Measurements from ENCODE around the gene ADAMTS10. TPM values are rescaled to one million over a fixed set of nuclear protein-coding genes. Genes with fewer than 3 reads are reported as not detected.

The ADAMTS10 gene
- total and polyA plus RNA-seq, 4 donors, result 1.2 to 10.1 (median 3.6) TPM

- TF ChIP-seq ZBTB33 (IDR thresholded peaks at IDR 0.05) (no peak), YY1 (IDR thresholded peaks at IDR 0.05) (no peak), FOXA2 (IDR thresholded peaks at IDR 0.05) (no peak), HNF4G (IDR thresholded peaks at IDR 0.05) (no peak), SP1 (IDR thresholded peaks at IDR 0.05) (no peak), EGR1 (IDR thresholded peaks at IDR 0.05; ENCODE audit: low read depth in 2 of 2) (no peak)
- H3K27ac ChIP-seq (ENCODE audit: low read depth in 1 of 2, low read length in 2 of 2), result peak overlapping the region; percentile 42 to 50
Observed at GRCh38 chr19:8609279-8610040, 1.1 kb downstream of the ADAMTS10 start.

GRCh38 chr19:8608941-8609278 is 1.6 kb downstream of the ADAMTS10 start:
- H3K27me3 ChIP-seq (ENCODE audit: control insufficient read depth in 4 of 4, insufficient read depth in 4 of 4, low read length in 3 of 4), result no peaks in the 10 kb centered on the region
- H3K36me3 ChIP-seq (ENCODE audit: control insufficient read depth in 4 of 4, insufficient read depth in 3 of 4, low read depth in 1 of 4, low read length in 3 of 4), result no peaks in the 10 kb centered on the region
- peak overlapping the region; percentile 42 to 50 for H3K27ac ChIP-seq (ENCODE audit: low read depth in 1 of 2, low read length in 2 of 2)
- DNase-seq (ENCODE audit: low spot score), result no peak
- 77% methylated on average over 5 of the region's 5 CpGs for WGBS
- H3K9me3 ChIP-seq (ENCODE audit: control insufficient read depth in 4 of 4, low read length in 3 of 4), result no peaks in the 10 kb centered on the region
- H3K9ac ChIP-seq (ENCODE audit: low read depth in 1 of 2, low read length in 2 of 2), result no peak overlapping the region
- peak overlapping the region in 2 of 3 donors; percentile 59 to 63 for H3K4me3 ChIP-seq (ENCODE audit: low read depth in 1 of 3, low read length in 3 of 3)
- TF ChIP-seq HNF4A (conservative IDR thresholded peaks at IDR 0.05) (no peak), EGR1 (IDR thresholded peaks at IDR 0.05; ENCODE audit: low read depth in 2 of 2) (no peak), RXRA (IDR thresholded peaks at IDR 0.05) (no peak), MAX (IDR thresholded peaks at IDR 0.05) (no peak), ATF3 (IDR thresholded peaks at IDR 0.05) (no peak), FOXA1 (IDR thresholded peaks at IDR 0.05) (no peak), REST (IDR thresholded peaks at IDR 0.05) (no peak), GABPA (IDR thresholded peaks at IDR 0.05 in 1 of 2, conservative IDR thresholded peaks at IDR 0.05 in 1 of 2) (no peak), SP1 (IDR thresholded peaks at IDR 0.05) (no peak), JUND (IDR thresholded peaks at IDR 0.05) (no peak), YY1 (IDR thresholded peaks at IDR 0.05) (no peak), CTCF (IDR thresholded peaks at IDR 0.05; ENCODE audit: low read depth, low read length, missing input control) (no peak), ZBTB33 (IDR thresholded peaks at IDR 0.05) (no peak), TAF1 (conservative IDR thresholded peaks at IDR 0.05) (no peak), HNF4G (IDR thresholded peaks at IDR 0.05) (no peak), RAD21 (IDR thresholded peaks at IDR 0.05) (no peak)
- H3K4me1 ChIP-seq (ENCODE audit: control insufficient read depth in 4 of 4, insufficient read depth in 4 of 4, low read length in 3 of 4), result peaks cover 0 to 31% (median 18%) of the 10 kb centered on the region in 4 donors

More at GRCh38 chr19:8609279-8610040, 1.1 kb downstream of the ADAMTS10 start:
- peak; percentile 48 for DNase-seq (ENCODE audit: low spot score)
- 31% methylated on average over 47 of the region's 47 CpGs for WGBS
- peak overlapping the region; percentile 59 to 63 (median 62) for H3K4me3 ChIP-seq (ENCODE audit: low read depth in 1 of 3, low read length in 3 of 3)
- H3K9ac ChIP-seq (ENCODE audit: low read depth in 1 of 2, low read length in 2 of 2), result peak overlapping the region; percentile 10 to 61
- no peaks in the 10 kb centered on the region for H3K9me3 ChIP-seq (ENCODE audit: control insufficient read depth in 4 of 4, low read length in 3 of 4)
- H3K36me3 ChIP-seq (ENCODE audit: control insufficient read depth in 4 of 4, insufficient read depth in 3 of 4, low read depth in 1 of 4, low read length in 3 of 4), result no peaks in the 10 kb centered on the region
- H3K27me3 ChIP-seq (ENCODE audit: control insufficient read depth in 4 of 4, insufficient read depth in 4 of 4, low read length in 3 of 4), result no peaks in the 10 kb centered on the region
- H3K4me1 ChIP-seq (ENCODE audit: control insufficient read depth in 4 of 4, insufficient read depth in 4 of 4, low read length in 3 of 4), result peaks cover 0 to 31% (median 18%) of the 10 kb centered on the region in 4 donors

All from liver (tissue), 9 donors.